Colonic mucosa (tissue), 4 donors: ENCODE results near the gene MRTFA. TPM values are rescaled to one million over a fixed set of nuclear protein-coding genes. Genes with fewer than 3 reads are reported as not detected.

Experiments
- DNase-seq: peaks from one replicate; pipeline ENCODE4 v3.0.0-alpha.2; 2020
- H3K27ac ChIP-seq: fragments of 200-600 bp; one replicate; pipeline ENCODE4 v1.8.0; 2021
- H3K27me3 ChIP-seq: fragments of 200-600 bp; one replicate; pipeline ENCODE4 v1.8.0; 2021
- H3K36me3 ChIP-seq: fragments of 200-600 bp; one replicate; pipeline ENCODE4 v1.8.0; 2021
- H3K4me1 ChIP-seq: fragments of 200-600 bp; one replicate; pipeline ENCODE4 v1.8.0; 2021; ENCODE audit warnings: mild to moderate bottlenecking
- H3K4me3 ChIP-seq: fragments of 200-600 bp; one replicate; pipeline ENCODE4 v1.8.0; 2021
- H3K9ac ChIP-seq, 2 donors: one replicate each; pipeline ENCODE4 v1.7.0; 2013; ENCODE audit warnings: control low read depth in 2 of 2, low read depth in 2 of 2, low read length in 2 of 2
- H3K9me3 ChIP-seq: fragments of 200-600 bp; one replicate; pipeline ENCODE4 v1.8.0; 2021
- intact Hi-C: fragments of 100-400 bp; cut with DNase I; formaldehyde crosslinking; loops from one replicate; pipeline ENCODE4 v1.14.1; 2022
- total RNA-seq, 2 donors: library from RNA; stranded (reverse); fragmentation: NEBNext Ultra II Directional in 1 of 2; extraction: Animal tissue kit (Norgen Biotek cat#: 25700) in 1 of 2; gene quantifications; one replicate each; pipeline ENCODE4 v1.2.1, GENCODE V29; 2021
- TF ChIP-seq, protein P1 (sequence below): fragments of 200-600 bp; IDR thresholded peaks from one replicate; pipeline ENCODE4 v1.8.0; 2022; ENCODE audit warnings: antibody characterized with exemption, mild to moderate bottlenecking
- donor health status: healthy.
- donor health status: DM: no; HTN: no; CAD: no.
- donor health status: DM: no; HTN: no; CAD: no.

Gene MRTFA
- total RNA-seq, 2 donors from 2014 or later: 31.9 to 35.6 TPM

DNA sequence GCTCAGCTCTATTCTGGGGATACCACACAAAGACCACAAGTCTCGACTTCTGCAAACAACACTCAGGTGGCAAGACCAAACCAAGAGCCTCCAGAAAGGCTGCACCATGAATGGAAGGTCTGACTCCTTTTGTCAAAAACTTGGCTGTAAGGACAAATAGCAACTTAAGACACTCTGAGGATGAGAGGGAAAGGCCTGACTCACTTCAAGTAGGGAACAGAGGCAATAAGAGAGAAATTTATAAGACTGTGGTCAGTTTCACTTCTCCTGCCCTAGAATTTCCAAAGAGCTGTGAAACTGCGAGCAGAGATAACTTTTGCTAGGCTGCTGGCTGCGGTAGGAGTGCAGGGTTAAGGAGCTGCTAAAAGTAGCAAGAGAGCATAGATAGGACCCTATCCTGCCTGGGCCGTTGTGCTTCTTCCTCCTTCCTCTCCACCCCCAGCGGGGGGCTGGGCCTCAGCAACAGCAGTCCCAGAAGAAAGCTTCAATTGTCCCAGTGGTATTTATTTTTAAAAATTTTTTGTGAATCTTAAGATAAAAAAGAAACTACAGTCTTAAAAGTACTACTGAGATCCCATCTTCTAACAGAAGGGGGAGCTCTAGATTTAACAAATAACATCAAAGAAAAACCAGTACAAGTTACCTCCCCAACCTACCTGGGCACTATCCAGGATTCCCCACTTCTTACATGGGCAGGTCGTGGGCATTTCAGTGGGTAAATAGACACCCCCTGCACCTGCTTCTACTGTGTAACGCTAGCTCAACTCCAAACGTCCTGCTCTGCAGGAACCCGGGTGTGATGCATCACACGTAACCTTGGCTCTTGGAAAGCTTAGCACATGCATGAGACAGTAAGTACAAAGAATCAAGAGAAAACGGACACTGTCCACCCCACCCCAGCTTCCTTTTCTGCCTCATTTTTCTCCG is 199.8 kb downstream of the MRTFA start:
- H3K4me3 ChIP-seq: no peak overlapping the region
- TF ChIP-seq, protein P1, sequence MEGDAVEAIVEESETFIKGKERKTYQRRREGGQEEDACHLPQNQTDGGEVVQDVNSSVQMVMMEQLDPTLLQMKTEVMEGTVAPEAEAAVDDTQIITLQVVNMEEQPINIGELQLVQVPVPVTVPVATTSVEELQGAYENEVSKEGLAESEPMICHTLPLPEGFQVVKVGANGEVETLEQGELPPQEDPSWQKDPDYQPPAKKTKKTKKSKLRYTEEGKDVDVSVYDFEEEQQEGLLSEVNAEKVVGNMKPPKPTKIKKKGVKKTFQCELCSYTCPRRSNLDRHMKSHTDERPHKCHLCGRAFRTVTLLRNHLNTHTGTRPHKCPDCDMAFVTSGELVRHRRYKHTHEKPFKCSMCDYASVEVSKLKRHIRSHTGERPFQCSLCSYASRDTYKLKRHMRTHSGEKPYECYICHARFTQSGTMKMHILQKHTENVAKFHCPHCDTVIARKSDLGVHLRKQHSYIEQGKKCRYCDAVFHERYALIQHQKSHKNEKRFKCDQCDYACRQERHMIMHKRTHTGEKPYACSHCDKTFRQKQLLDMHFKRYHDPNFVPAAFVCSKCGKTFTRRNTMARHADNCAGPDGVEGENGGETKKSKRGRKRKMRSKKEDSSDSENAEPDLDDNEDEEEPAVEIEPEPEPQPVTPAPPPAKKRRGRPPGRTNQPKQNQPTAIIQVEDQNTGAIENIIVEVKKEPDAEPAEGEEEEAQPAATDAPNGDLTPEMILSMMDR: peak; percentile 46
- intact Hi-C loops: loop anchor here (2.0 to 10.0 kb wide), 3 partner anchors 212 to 458 kb away; no protein-coding TSS in a partner anchor
- H3K36me3 ChIP-seq: no peaks in the 10 kb centered on the region
- H3K27ac ChIP-seq: peak overlapping the region; percentile 10
- no peaks in the 10 kb centered on the region for H3K27me3 ChIP-seq
- DNase-seq: no peak
- H3K9me3 ChIP-seq: no peaks in the 10 kb centered on the region
- H3K9ac ChIP-seq: no peak overlapping the region
- no peaks in the 10 kb centered on the region for H3K4me1 ChIP-seq

DNA sequence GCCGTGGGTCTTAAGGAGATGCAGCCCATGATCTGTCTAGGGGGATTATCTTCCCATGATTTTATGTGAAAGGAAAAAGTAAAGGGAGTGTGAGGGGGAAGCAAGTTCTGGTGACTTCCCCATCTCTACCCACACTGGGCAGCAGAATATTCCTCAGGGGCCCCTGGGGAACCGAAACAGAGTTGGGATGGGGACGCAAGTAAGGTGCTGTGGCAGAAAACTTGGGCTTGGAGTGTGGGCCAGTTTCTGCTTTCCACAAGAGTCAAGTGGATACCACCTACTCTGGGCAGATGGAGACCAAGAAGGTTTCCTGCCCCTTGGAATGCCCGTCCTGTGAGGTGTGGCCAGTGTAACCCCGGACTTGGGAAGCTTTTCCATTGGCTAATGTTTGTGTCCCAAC is 201.8 kb downstream of the MRTFA start:
- no peaks in the 10 kb centered on the region for H3K9me3 ChIP-seq
- no peak overlapping the region for H3K9ac ChIP-seq
- no peak for DNase-seq
- no peaks in the 10 kb centered on the region for H3K36me3 ChIP-seq
- H3K4me3 ChIP-seq: no peak overlapping the region
- TF ChIP-seq, protein P1: no peak
- H3K27me3 ChIP-seq: no peaks in the 10 kb centered on the region
- H3K27ac ChIP-seq: no peak overlapping the region
- intact Hi-C loops: loop anchor here (10.0 kb wide), 2 partner anchors 320 to 460 kb away; no protein-coding TSS in a partner anchor
- no peaks in the 10 kb centered on the region for H3K4me1 ChIP-seq

DNA sequence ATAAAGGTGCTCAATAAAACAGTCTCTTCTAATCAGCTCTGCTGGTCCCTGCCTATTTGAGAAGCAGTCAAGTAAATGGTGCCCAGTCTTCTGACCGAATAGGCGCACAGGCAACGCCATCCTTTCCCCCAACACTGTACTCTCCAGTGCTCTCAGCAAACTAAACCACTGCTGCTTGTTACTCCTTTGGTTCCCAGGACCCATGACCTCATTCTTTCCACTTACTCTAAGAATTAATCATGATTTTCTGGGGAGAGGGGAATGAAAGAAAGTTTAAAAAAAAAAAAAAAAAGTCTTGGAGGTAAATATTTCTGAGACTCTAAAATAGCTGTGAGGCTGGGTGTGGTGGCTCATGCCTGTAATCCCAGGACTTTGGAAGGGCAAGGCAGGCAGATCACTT is 202.4 kb downstream of the MRTFA start:
- TF ChIP-seq, protein P1: no peak
- no peaks in the 10 kb centered on the region for H3K9me3 ChIP-seq
- H3K36me3 ChIP-seq: peaks cover 6% of the 10 kb centered on the region
- no peak overlapping the region for H3K27ac ChIP-seq
- no peak overlapping the region for H3K4me3 ChIP-seq
- DNase-seq: no peak
- intact Hi-C loops: loop anchor here (10.0 kb wide), 2 partner anchors 321 to 461 kb away; no protein-coding TSS in a partner anchor
- no peaks in the 10 kb centered on the region for H3K27me3 ChIP-seq
- no peak overlapping the region for H3K9ac ChIP-seq
- no peaks in the 10 kb centered on the region for H3K4me1 ChIP-seq

DNA sequence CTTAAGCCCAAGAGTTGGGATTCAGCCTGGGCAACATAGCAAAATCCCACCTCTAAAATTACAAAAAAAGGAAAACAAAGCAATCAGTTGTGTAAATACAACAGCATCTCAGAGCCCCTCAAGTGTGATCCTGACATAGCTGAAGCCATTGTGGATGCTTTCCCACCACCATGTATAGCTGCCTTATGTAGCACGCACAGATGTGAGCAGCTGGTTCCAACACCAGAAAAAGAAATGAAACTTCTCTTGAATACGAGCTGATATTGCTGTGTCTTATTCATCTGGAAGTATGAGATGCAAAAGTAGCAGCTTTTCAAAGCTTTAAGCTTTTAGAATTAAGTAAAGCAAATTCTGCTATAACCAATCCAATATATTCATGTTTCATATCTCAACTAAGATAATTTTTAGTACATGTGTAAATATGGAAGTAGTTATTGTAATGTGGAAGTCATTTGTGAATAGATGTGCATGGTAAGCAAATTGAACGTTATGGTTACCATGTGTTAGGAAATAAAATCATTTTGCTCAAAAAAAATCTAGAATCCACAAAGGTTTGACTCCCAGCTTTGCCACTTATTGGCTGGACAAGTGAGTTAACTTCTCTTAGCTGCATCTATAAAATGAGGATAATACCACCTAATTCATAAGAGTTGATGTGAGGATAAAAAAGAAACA is 203.0 kb downstream of the MRTFA start:
- TF ChIP-seq, protein P1: no peak
- no peak overlapping the region for H3K4me3 ChIP-seq
- H3K9me3 ChIP-seq: no peaks in the 10 kb centered on the region
- H3K4me1 ChIP-seq: no peaks in the 10 kb centered on the region
- H3K9ac ChIP-seq: no peak overlapping the region
- no peak overlapping the region for H3K27ac ChIP-seq
- intact Hi-C loops: loop anchor here (10.0 kb wide), 2 partner anchors 321 to 461 kb away; no protein-coding TSS in a partner anchor
- H3K27me3 ChIP-seq: no peaks in the 10 kb centered on the region
- peaks cover 6% of the 10 kb centered on the region for H3K36me3 ChIP-seq
- DNase-seq: no peak

DNA sequence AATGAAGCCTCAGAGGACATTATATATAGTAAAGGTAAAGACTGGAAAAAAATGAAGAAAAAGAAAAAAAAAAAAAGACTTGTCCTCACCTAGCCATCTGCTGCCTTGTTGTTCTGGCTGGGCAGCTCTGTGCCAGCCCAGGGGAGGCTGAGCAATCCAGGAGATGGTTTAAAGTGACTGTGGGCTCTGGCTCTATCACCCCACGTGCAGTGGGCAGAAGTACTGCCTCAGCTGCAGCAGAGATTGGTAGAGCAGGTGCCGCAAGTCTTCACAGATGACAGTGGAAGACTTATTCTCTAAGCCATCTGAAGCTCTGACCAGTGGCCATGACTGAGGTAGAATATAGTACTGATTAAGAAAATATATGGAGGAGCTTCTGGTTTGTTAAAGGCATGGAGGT is 203.9 kb downstream of the MRTFA start:
- Histone ChIP-seq H3K36me3 (peaks cover 6% of the 10 kb centered on the region), H3K4me1 (no peaks in the 10 kb centered on the region), H3K27me3 (no peaks in the 10 kb centered on the region), H3K9me3 (no peaks in the 10 kb centered on the region), H3K27ac (no peak overlapping the region), H3K9ac (no peak overlapping the region), H3K4me3 (no peak overlapping the region)
- TF ChIP-seq, protein P1: no peak
- DNase-seq: no peak
- intact Hi-C loops: loop anchor here (10.0 kb wide), 2 partner anchors 322 to 462 kb away; no protein-coding TSS in a partner anchor
